SK-N-SH (cell line): ENCODE results near the gene CD6. TPM values are rescaled to one million over a fixed set of nuclear protein-coding genes. Genes with fewer than 3 reads are reported as not detected.

ENCODE experiments used
- CTCF ChIA-PET: fragments of 300-600, 350-600 bp; formaldehyde crosslinking; extraction: SDS; loops from one replicate; lab custom pipeline; 2021; lab: Yijun Ruan, JAX
- POLR2A ChIA-PET: fragments of 350-600 bp; sonication (Branson Sonifier 250); formaldehyde crosslinking; extraction: SDS; loops from one replicate; lab custom pipeline; 2020; ENCODE audit warnings: antibody characterized with exemption, inconsistent platforms; lab: Yijun Ruan, JAX
- DNase-seq: peaks from one replicate; pipeline ENCODE4 v3.0.0; 2012
- H2AFZ ChIP-seq: fragments of 200-600 bp; sonication (generic); 2 replicates; pipeline ENCODE4 v1.8.1; 2016; ENCODE audit warnings: antibody characterized with exemption, mild to moderate bottlenecking, low read depth
- H3F3A ChIP-seq: fragments of 200-600 bp; sonication (generic); replicated peaks from 2 replicates; pipeline ENCODE3; 2016; ENCODE audit warnings: antibody characterized with exemption, mild to moderate bottlenecking; ENCODE audit not compliant: insufficient read depth
- H3K27ac ChIP-seq, 2 experiments: fragments of 200-500 bp in 1 of 2; fragments of 200-600 bp in 1 of 2; sonication (Bioruptor generic) in 1 of 2; sonication (generic), shearing (Covaris generic) in 1 of 2; 2 replicates each; pipeline versions ENCODE4 v1.5.1 to v1.6.1; 2014 to 2016; ENCODE audit warnings: low read depth in 2 of 2, inconsistent platforms in 1 of 2, low read length in 1 of 2, mild to moderate bottlenecking in 1 of 2, mixed read lengths in 1 of 2
- H3K27me3 ChIP-seq: fragments of 200-600 bp; sonication (generic), shearing (Covaris generic); 2 replicates; pipeline ENCODE4 v1.6.1; 2016; ENCODE audit warnings: mixed run types; ENCODE audit not compliant: insufficient read depth
- H3K36me3 ChIP-seq, 2 experiments: fragments of 200-500 bp in 1 of 2; fragments of 200-600 bp in 1 of 2; sonication (Bioruptor generic) in 1 of 2; sonication (generic) in 1 of 2; replicated peaks in 1 of 2; 2 replicates each; pipeline versions ENCODE3 to v1.5.1; 2014 to 2016; ENCODE audit warnings: low read length in 1 of 2, mild to moderate bottlenecking in 1 of 2; ENCODE audit not compliant: insufficient read depth in 2 of 2, control insufficient read depth in 1 of 2
- H3K4me1 ChIP-seq, 2 experiments: fragments of 200-500 bp in 1 of 2; fragments of 200-600 bp in 1 of 2; sonication (Bioruptor generic) in 1 of 2; sonication (generic), shearing (Covaris generic) in 1 of 2; 2 replicates each; pipeline versions ENCODE4 v1.5.1 to v1.6.1; 2014 to 2016; ENCODE audit warnings: low read depth in 1 of 2, low read length in 1 of 2, mixed run types in 1 of 2; ENCODE audit not compliant: insufficient read depth in 2 of 2, control insufficient read depth in 1 of 2
- H3K4me2 ChIP-seq: fragments of 200-600 bp; sonication (generic), shearing (Covaris generic); 2 replicates; pipeline ENCODE4 v1.6.1; 2017; ENCODE audit warnings: mixed run types
- H3K4me3 ChIP-seq, 2 experiments: fragments of 200-500 bp in 1 of 2; fragments of 200-600 bp in 1 of 2; sonication (Bioruptor generic) in 1 of 2; sonication (generic), shearing (Covaris generic) in 1 of 2; 2 replicates each; pipeline versions ENCODE4 v1.5.1 to v1.8.1; 2014 to 2016; ENCODE audit warnings: low read depth in 2 of 2, inconsistent platforms in 1 of 2, low read length in 1 of 2, mild to moderate bottlenecking in 1 of 2, mixed read lengths in 1 of 2, moderate library complexity in 1 of 2
- H3K79me2 ChIP-seq: fragments of 200-600 bp; sonication (generic); 2 replicates; pipeline ENCODE4 v1.8.1; 2017; ENCODE audit warnings: mild to moderate bottlenecking; ENCODE audit not compliant: insufficient read depth
- H3K9ac ChIP-seq: fragments of 200-600 bp; sonication (generic); 2 replicates; pipeline ENCODE4 v1.6.1; 2017; ENCODE audit warnings: mixed run types
- H3K9me2 ChIP-seq: fragments of 200-600 bp; sonication (generic); 2 replicates; pipeline ENCODE4 v1.6.1; 2017; ENCODE audit warnings: mixed run types
- H3K9me3 ChIP-seq: fragments of 200-600 bp; sonication (generic); 2 replicates; pipeline ENCODE4 v1.6.1; 2017; ENCODE audit warnings: mixed run types, mild to moderate bottlenecking, moderate library complexity
- H4K20me1 ChIP-seq: fragments of 200-600 bp; sonication (generic); 2 replicates; pipeline ENCODE4 v1.6.1; 2017; ENCODE audit warnings: mild to moderate bottlenecking, mixed run types; ENCODE audit not compliant: insufficient read depth
- EP300 ChIP-seq, 2 experiments: IDR thresholded peaks; 2 replicates each; pipeline versions ENCODE4 v1.4.0 to v1.6.1; 2012; ENCODE audit warnings: borderline replicate concordance in 1 of 2, low read depth in 1 of 2, low read length in 1 of 2
- EZH2phosphoT487 ChIP-seq: fragments of 200-600 bp; sonication (generic); IDR thresholded peaks from 2 replicates; pipeline ENCODE4 v1.6.1; 2017; ENCODE audit warnings: low read depth, mixed run types, mild to moderate bottlenecking, antibody characterized with exemption, moderate library complexity, borderline replicate concordance
- FOSL2 ChIP-seq: IDR thresholded peaks from 2 replicates; pipeline ENCODE4 v1.4.0; 2012; ENCODE audit warnings: low read depth, mild to moderate bottlenecking, moderate library complexity, borderline replicate concordance
- JUND ChIP-seq: IDR thresholded peaks from 2 replicates; pipeline ENCODE4 v1.4.0; 2012
- MXI1 ChIP-seq: IDR thresholded peaks from 2 replicates; pipeline ENCODE4 v1.6.1; 2012; ENCODE audit warnings: mild to moderate bottlenecking, low read depth, low read length, improper control_type of control experiment
- NRF1 ChIP-seq: IDR thresholded peaks from 2 replicates; pipeline ENCODE4 v1.6.1; 2012; ENCODE audit warnings: low read depth, mild to moderate bottlenecking, low read length
- RAD21 ChIP-seq: IDR thresholded peaks from 2 replicates; pipeline ENCODE4 v1.6.1; 2012; ENCODE audit warnings: mild to moderate bottlenecking, low read length
- RCOR1 ChIP-seq: fragments of 150-350 bp; IDR thresholded peaks from 2 replicates; pipeline ENCODE4 v1.6.1; 2017; ENCODE audit warnings: antibody characterized with exemption, low read length
- TCF12 ChIP-seq: IDR thresholded peaks from 2 replicates; pipeline ENCODE4 v1.4.0; 2012
- YY1 ChIP-seq: IDR thresholded peaks from 2 replicates; pipeline ENCODE4 v1.4.0; 2012; ENCODE audit warnings: low read depth, mild to moderate bottlenecking
- WGBS: methylation state at CpG from one replicate; pipeline ENCODE4 v1.1.6; 2017; ENCODE audit warnings: low lambda C conversion rate; 5-methylcytosine and 5-hydroxymethylcytosine counted together
- polyA plus RNA-seq, 3 experiments: library from polyadenylated mRNA; depleted of rRNA; stranded (reverse); fragments of >200 nt; gene quantifications; 2 replicates each; pipeline ENCODE4 v1.2.3, GENCODE V29; 2012
- TF ChIP-seq, protein P1 (sequence below): IDR thresholded peaks from 2 replicates; pipeline ENCODE4 v1.4.0; 2012; ENCODE audit warnings: low read depth, borderline replicate concordance
- TF ChIP-seq, protein P2 (sequence below): fragments of 150-350 bp; IDR thresholded peaks from 2 replicates; pipeline ENCODE4 v1.6.1; 2017; ENCODE audit warnings: antibody characterized with exemption, low read length, low read depth, borderline replicate concordance
- TF ChIP-seq, protein P3 (sequence below): IDR thresholded peaks from 2 replicates; pipeline ENCODE4 v1.4.0; 2012; ENCODE audit warnings: low read depth, borderline replicate concordance
- TF ChIP-seq, protein P4 (sequence below): IDR thresholded peaks from 2 replicates; pipeline ENCODE4; 2012
- TF ChIP-seq, protein P5 (sequence below): fragments of 150-350 bp; IDR thresholded peaks from 2 replicates; pipeline ENCODE4 v1.6.1; 2016; ENCODE audit warnings: mild to moderate bottlenecking, low read depth, low read length

The CD6 gene
- polyA plus RNA-seq, 1 of the 3 experiments (the other 2 are of a cell fraction): not detected

DNA sequence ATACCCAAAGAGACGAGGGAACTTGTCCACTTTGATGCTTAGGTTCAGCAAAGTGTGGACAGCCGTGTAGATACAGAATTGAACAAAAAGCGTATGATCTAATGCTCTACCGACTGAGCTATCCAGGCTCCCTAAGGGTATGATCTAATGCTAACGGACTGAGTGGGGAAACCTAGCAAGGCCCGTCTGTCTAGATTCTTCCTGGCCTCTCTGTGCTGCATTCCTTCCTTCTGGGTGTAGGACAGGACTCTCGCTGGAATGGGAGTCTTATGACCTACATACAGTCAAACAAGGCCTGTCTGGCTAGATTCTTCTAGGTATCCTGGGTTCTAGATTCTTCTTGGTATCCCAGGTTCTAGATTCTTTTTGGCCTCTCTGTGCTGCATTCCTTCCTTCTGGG lies 11.1 kb upstream of the CD6 start:
- H3K9ac ChIP-seq: no peak overlapping the region
- no peak for TF ChIP-seq JUND
- TF ChIP-seq EZH2phosphoT487: no peak
- TF ChIP-seq, protein P1, sequence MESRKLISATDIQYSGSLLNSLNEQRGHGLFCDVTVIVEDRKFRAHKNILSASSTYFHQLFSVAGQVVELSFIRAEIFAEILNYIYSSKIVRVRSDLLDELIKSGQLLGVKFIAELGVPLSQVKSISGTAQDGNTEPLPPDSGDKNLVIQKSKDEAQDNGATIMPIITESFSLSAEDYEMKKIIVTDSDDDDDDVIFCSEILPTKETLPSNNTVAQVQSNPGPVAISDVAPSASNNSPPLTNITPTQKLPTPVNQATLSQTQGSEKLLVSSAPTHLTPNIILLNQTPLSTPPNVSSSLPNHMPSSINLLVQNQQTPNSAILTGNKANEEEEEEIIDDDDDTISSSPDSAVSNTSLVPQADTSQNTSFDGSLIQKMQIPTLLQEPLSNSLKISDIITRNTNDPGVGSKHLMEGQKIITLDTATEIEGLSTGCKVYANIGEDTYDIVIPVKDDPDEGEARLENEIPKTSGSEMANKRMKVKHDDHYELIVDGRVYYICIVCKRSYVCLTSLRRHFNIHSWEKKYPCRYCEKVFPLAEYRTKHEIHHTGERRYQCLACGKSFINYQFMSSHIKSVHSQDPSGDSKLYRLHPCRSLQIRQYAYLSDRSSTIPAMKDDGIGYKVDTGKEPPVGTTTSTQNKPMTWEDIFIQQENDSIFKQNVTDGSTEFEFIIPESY: no peak
- no peak for DNase-seq
- H3K27ac ChIP-seq: no peak overlapping the region
- no peaks in the 10 kb centered on the region for H3K9me3 ChIP-seq
- no peaks in the 10 kb centered on the region for H3F3A ChIP-seq
- H3K79me2 ChIP-seq: no peaks in the 10 kb centered on the region
- H3K4me1 ChIP-seq: no peaks in the 10 kb centered on the region
- no peaks in the 10 kb centered on the region; the same call in 1 of the 2 replicates for H3K27me3 ChIP-seq
- POLR2A ChIA-PET: no interaction called here
- H4K20me1 ChIP-seq: no peaks in the 10 kb centered on the region
- H2AFZ ChIP-seq: no peak overlapping the region
- no peak overlapping the region for H3K4me3 ChIP-seq
- WGBS: 45% methylated on average over 6 of the region's 7 CpGs
- no peaks in the 10 kb centered on the region for H3K9me2 ChIP-seq
- no peaks in the 10 kb centered on the region for H3K36me3 ChIP-seq
- no peak overlapping the region for H3K4me2 ChIP-seq
- CTCF ChIA-PET: interaction anchor here (1.4 to 1.5 kb wide), 2 partner anchors 10 to 20 kb away, joined by 3 to 4 read pairs; no protein-coding TSS in a partner anchor

DNA sequence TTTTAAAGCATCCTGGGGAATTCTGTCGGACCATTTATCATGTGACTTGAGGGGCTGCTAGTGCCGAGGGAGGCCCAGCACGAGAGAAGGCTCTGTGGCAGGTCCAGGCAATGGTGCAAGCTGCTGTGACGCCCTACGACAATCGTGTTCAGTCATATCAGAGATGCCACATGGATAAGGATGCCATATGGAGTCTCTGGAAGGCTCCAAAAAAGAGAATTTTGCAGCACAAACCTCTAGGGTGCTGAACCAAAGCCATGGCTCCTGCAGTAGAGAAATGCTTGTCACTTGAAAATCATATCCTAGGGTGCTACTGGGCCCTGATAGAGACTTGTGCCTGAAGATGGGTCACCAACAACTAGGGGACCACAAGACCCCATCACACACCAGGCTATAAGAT lies 6.7 kb upstream of the CD6 start:
- H2AFZ ChIP-seq: no peak overlapping the region
- CTCF ChIA-PET: interaction anchor here (1.0 to 1.3 kb wide), 2 partner anchors 29 to 65 kb away, joined by 3 read pairs; no protein-coding TSS in a partner anchor
- no peak overlapping the region for H3K9ac ChIP-seq
- H3K4me3 ChIP-seq: no peak overlapping the region
- POLR2A ChIA-PET: no interaction called here
- H3K27me3 ChIP-seq: peaks cover 4% of the 10 kb centered on the region; the same call in 1 of the 2 replicates
- H3K9me2 ChIP-seq: no peaks in the 10 kb centered on the region
- H3K9me3 ChIP-seq: no peaks in the 10 kb centered on the region
- H3F3A ChIP-seq: no peaks in the 10 kb centered on the region
- H3K36me3 ChIP-seq: no peaks in the 10 kb centered on the region
- no peak for DNase-seq
- no peaks in the 10 kb centered on the region for H3K79me2 ChIP-seq
- H3K27ac ChIP-seq: no peak overlapping the region
- no peak overlapping the region for H3K4me2 ChIP-seq
- TF ChIP-seq YY1 (no peak), JUND (no peak), FOSL2 (no peak), RCOR1 (no peak), TCF12 (no peak), MXI1 (no peak)
- TF ChIP-seq, protein P2, sequence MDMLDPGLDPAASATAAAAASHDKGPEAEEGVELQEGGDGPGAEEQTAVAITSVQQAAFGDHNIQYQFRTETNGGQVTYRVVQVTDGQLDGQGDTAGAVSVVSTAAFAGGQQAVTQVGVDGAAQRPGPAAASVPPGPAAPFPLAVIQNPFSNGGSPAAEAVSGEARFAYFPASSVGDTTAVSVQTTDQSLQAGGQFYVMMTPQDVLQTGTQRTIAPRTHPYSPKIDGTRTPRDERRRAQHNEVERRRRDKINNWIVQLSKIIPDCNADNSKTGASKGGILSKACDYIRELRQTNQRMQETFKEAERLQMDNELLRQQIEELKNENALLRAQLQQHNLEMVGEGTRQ: no peak
- no peaks in the 10 kb centered on the region for H3K4me1 ChIP-seq
- no peaks in the 10 kb centered on the region for H4K20me1 ChIP-seq
- 47% methylated on average over 6 of the region's 6 CpGs for WGBS

DNA sequence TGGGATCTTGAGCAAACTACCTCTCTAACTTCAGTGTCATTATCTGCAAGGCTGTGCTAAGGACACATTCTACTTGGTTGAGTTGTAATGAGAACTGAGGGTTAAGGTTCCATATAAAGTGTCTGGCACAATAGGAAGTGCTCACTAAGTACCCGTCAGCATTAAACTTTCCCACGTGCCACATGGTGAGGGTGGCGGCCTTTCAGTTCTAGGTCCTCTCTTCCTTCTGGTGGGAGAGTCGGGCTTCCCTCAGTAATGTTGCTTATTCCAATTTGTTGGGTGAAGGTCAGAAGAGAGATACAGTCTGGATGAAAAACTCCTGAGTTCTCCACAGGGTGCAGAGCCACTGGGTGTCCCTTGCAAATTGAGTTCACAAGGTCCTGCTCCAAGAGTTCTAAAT lies 4.6 kb upstream of the CD6 start:
- Histone ChIP-seq H3K79me2 (no peaks in the 10 kb centered on the region), H3K4me1 (no peaks in the 10 kb centered on the region), H4K20me1 (no peaks in the 10 kb centered on the region), H2AFZ (no peak overlapping the region), H3F3A (no peaks in the 10 kb centered on the region), H3K4me3 (no peak overlapping the region), H3K9me3 (no peaks in the 10 kb centered on the region), H3K4me2 (no peak overlapping the region), H3K9ac (no peak overlapping the region), H3K36me3 (no peaks in the 10 kb centered on the region), H3K27me3 (peaks cover 4% of the 10 kb centered on the region; the same call in 1 of the 2 replicates), H3K9me2 (no peaks in the 10 kb centered on the region), H3K27ac (no peak overlapping the region)
- CTCF ChIA-PET: interaction anchor here (5.1 kb wide), 1 partner anchor 14 kb away, joined by 29 read pairs; no protein-coding TSS in a partner anchor
- TF ChIP-seq RAD21 (no peak), NRF1 (no peak), JUND (no peak), TCF12 (no peak), EP300 (IDR thresholded peaks at IDR 0.05; ENCODE audit: borderline replicate concordance in 1 of 2, low read depth in 1 of 2, low read length in 1 of 2) (no peak), FOSL2 (no peak)
- TF ChIP-seq, protein P3, sequence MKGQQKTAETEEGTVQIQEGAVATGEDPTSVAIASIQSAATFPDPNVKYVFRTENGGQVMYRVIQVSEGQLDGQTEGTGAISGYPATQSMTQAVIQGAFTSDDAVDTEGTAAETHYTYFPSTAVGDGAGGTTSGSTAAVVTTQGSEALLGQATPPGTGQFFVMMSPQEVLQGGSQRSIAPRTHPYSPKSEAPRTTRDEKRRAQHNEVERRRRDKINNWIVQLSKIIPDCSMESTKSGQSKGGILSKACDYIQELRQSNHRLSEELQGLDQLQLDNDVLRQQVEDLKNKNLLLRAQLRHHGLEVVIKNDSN: no peak
- TF ChIP-seq, protein P4, sequence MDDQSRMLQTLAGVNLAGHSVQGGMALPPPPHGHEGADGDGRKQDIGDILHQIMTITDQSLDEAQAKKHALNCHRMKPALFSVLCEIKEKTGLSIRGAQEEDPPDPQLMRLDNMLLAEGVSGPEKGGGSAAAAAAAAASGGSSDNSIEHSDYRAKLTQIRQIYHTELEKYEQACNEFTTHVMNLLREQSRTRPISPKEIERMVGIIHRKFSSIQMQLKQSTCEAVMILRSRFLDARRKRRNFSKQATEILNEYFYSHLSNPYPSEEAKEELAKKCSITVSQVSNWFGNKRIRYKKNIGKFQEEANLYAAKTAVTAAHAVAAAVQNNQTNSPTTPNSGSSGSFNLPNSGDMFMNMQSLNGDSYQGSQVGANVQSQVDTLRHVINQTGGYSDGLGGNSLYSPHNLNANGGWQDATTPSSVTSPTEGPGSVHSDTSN: no peak
- TF ChIP-seq, protein P5, sequence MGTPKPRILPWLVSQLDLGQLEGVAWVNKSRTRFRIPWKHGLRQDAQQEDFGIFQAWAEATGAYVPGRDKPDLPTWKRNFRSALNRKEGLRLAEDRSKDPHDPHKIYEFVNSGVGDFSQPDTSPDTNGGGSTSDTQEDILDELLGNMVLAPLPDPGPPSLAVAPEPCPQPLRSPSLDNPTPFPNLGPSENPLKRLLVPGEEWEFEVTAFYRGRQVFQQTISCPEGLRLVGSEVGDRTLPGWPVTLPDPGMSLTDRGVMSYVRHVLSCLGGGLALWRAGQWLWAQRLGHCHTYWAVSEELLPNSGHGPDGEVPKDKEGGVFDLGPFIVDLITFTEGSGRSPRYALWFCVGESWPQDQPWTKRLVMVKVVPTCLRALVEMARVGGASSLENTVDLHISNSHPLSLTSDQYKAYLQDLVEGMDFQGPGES: no peak
- no peak for DNase-seq
- WGBS: 54% methylated on average over 4 of the region's 4 CpGs
- POLR2A ChIA-PET: no interaction called here
